Activated naive CD4-positive, alpha-beta T cell treated with anti-CD3 and anti-CD28 coated beads, Interleukin-2, amount 50 U/mL, for 72 hours (primary cell): ENCODE results near the gene DDIAS. TPM values are rescaled to one million over a fixed set of nuclear protein-coding genes. Genes with fewer than 3 reads are reported as not detected.
A peak's percentile ranks its signal among the peaks of the same experiment; 100 is the strongest.
"Not testable (repeated sequence)": the region's sequence is repeated elsewhere in the genome, so short reads cannot be mapped to it uniquely, and the experiment has no call there.

Source experiments
- ATAC-seq, 2 donors: fragments of 150-1000 bp; cut with Tn5 transposase; 2 replicates each; pipeline ENCODE4 v1.10.0; 2021; ENCODE audit warnings: mild to moderate bottlenecking in 2 of 2, moderate library complexity in 2 of 2
- DNase-seq, 2 donors: peaks; one replicate each; pipeline ENCODE4 v3.0.0; 2021 to 2022; ENCODE audit warnings: low spot score in 2 of 2
- H3K27ac Mint-ChIP-seq, 2 donors: one replicate each; pipeline ENCODE4 v1.8.0; 2022; ENCODE audit warnings: mild to moderate bottlenecking in 2 of 2, mixed read lengths in 2 of 2
- H3K36me3 Mint-ChIP-seq, 2 donors: one replicate each; pipeline ENCODE4 v1.8.0; 2022; ENCODE audit warnings: mixed read lengths in 2 of 2
- H3K9me3 Mint-ChIP-seq, 2 donors: one replicate each; pipeline ENCODE4 v1.8.0; 2022; ENCODE audit warnings: mixed read lengths in 2 of 2
- total RNA-seq, 2 donors: library from RNA; stranded (reverse); gene quantifications; one replicate each; pipeline ENCODE4 v1.2.3, GENCODE V29; 2022

The DDIAS gene
- 10 to 100 TPM; 16.2 to 21.4 TPM for total RNA-seq

- peak within 1 kb of the TSS; percentile 98 to 99 for H3K27ac Mint-ChIP-seq
- H3K9me3 Mint-ChIP-seq, result no peaks in the 10 kb centered on the region
- ATAC-seq, result peak; percentile 72 to 76
- DNase-seq, result peak; percentile 90
- H3K36me3 Mint-ChIP-seq, result peaks cover 10 to 23% of the 10 kb centered on the region in 2 donors
These were observed at the start of gene DDIAS for GRCh38 chr11:82901165-82901921. Gene DDIAS, plus strand, starts transcription at chr11:82901736. Its CDS starts 13,003 bp downstream, at chr11:82914739.

GRCh38 chr11:82854242-82854641, 47.3 kb upstream of the DDIAS start:
- ATAC-seq (no peak), DNase-seq (no peak)
- Mint-ChIP-seq H3K27ac (no peak overlapping the region), H3K9me3 (no peaks in the 10 kb centered on the region), H3K36me3 (peaks cover 0 to 10% of the 10 kb centered on the region in 2 donors)

- DNase-seq, H3K9me3 Mint-ChIP-seq, ATAC-seq, H3K27ac Mint-ChIP-seq: not testable (repeated sequence)
- peaks cover 0 to 10% of the 10 kb centered on the region in 2 donors for H3K36me3 Mint-ChIP-seq
These were observed 46.6 kb upstream of the DDIAS start for GRCh38 chr11:82854916-82855315.

GRCh38 chr11:82855616-82856015, 45.9 kb upstream of the DDIAS start:
- no peak for ATAC-seq
- Mint-ChIP-seq H3K9me3 (no peaks in the 10 kb centered on the region), H3K27ac (no peak overlapping the region), H3K36me3 (peaks cover 0 to 10% of the 10 kb centered on the region in 2 donors)
- DNase-seq, result no peak

- no peaks in the 10 kb centered on the region for H3K9me3 Mint-ChIP-seq
- H3K27ac Mint-ChIP-seq, result no peak overlapping the region
- DNase-seq (no peak), ATAC-seq (no peak)
- H3K36me3 Mint-ChIP-seq, result peaks cover 0 to 10% of the 10 kb centered on the region in 2 donors
These were observed 44.4 kb upstream of the DDIAS start for GRCh38 chr11:82857145-82857544.

- ATAC-seq, result no peak
- no peak overlapping the region for H3K27ac Mint-ChIP-seq
- no peak for DNase-seq
- H3K36me3 Mint-ChIP-seq, result peaks cover 0 to 10% of the 10 kb centered on the region in 2 donors
- H3K9me3 Mint-ChIP-seq, result no peaks in the 10 kb centered on the region
These were observed 43.4 kb upstream of the DDIAS start for GRCh38 chr11:82858133-82858532.

GRCh38 chr11:82858556-82859091, 42.9 kb upstream of the DDIAS start:
- Mint-ChIP-seq H3K36me3 (peaks cover 0 to 10% of the 10 kb centered on the region in 2 donors), H3K9me3 (no peaks in the 10 kb centered on the region), H3K27ac (no peak overlapping the region)
- ATAC-seq (no peak), DNase-seq (no peak)

GRCh38 chr11:82859750-82860149, 41.8 kb upstream of the DDIAS start:
- Mint-ChIP-seq H3K9me3 (no peaks in the 10 kb centered on the region), H3K27ac (no peak overlapping the region), H3K36me3 (peaks cover 0 to 5% of the 10 kb centered on the region in 2 donors)
- DNase-seq, result no peak
- ATAC-seq, result no peak

GRCh38 chr11:82862379-82862778, 39.2 kb upstream of the DDIAS start:
- no peak overlapping the region for H3K27ac Mint-ChIP-seq
- ATAC-seq, result no peak

GRCh38 chr11:82863209-82863608, 38.3 kb upstream of the DDIAS start:
- Mint-ChIP-seq H3K36me3 (no peaks in the 10 kb centered on the region), H3K9me3 (no peaks in the 10 kb centered on the region), H3K27ac (no peak overlapping the region)
- peak in 1 of 2 donors; percentile 34 for ATAC-seq
- DNase-seq, result no peak

More at GRCh38 chr11:82862379-82862778, 39.2 kb upstream of the DDIAS start:
- DNase-seq, result no peak
- no peaks in the 10 kb centered on the region for H3K36me3 Mint-ChIP-seq
- no peaks in the 10 kb centered on the region for H3K9me3 Mint-ChIP-seq

GRCh38 chr11:82864268-82864667, 37.3 kb upstream of the DDIAS start:
- DNase-seq, result peak in 1 of 2 donors; percentile 7
- ATAC-seq, result peak in 1 of 2 donors; percentile 38
- H3K27ac Mint-ChIP-seq, result no peak overlapping the region
- H3K9me3 Mint-ChIP-seq, result no peaks in the 10 kb centered on the region
- no peaks in the 10 kb centered on the region for H3K36me3 Mint-ChIP-seq

GRCh38 chr11:82865841-82866240, 35.7 kb upstream of the DDIAS start:
- Mint-ChIP-seq H3K27ac (no peak overlapping the region), H3K36me3 (no peaks in the 10 kb centered on the region), H3K9me3 (no peaks in the 10 kb centered on the region)
- no peak for ATAC-seq
- DNase-seq, result no peak

- ATAC-seq (peak; percentile 68 to 74), DNase-seq (peak in 1 of 2 donors; percentile 82)
- H3K27ac Mint-ChIP-seq, result no peak overlapping the region
- no peaks in the 10 kb centered on the region for H3K36me3 Mint-ChIP-seq
- no peaks in the 10 kb centered on the region for H3K9me3 Mint-ChIP-seq
These were observed 33.9 kb upstream of the DDIAS start for GRCh38 chr11:82867495-82868082.

GRCh38 chr11:82869657-82870056, 31.9 kb upstream of the DDIAS start:
- Mint-ChIP-seq H3K36me3 (no peaks in the 10 kb centered on the region), H3K27ac (no peak overlapping the region), H3K9me3 (no peaks in the 10 kb centered on the region)
- ATAC-seq (no peak), DNase-seq (no peak)

GRCh38 chr11:82871646-82872045, 29.9 kb upstream of the DDIAS start:
- peaks cover 0 to 11% of the 10 kb centered on the region in 2 donors for H3K36me3 Mint-ChIP-seq
- H3K27ac Mint-ChIP-seq, result no peak overlapping the region
- no peak for DNase-seq
- no peak for ATAC-seq
- peaks cover 3% of the 10 kb centered on the region in 2 donors for H3K9me3 Mint-ChIP-seq

GRCh38 chr11:82872377-82873150, 29.0 kb upstream of the DDIAS start:
- Mint-ChIP-seq H3K36me3 (peaks cover 0 to 11% of the 10 kb centered on the region in 2 donors), H3K27ac (peak overlapping the region in 1 of 2 donors; percentile 5)
- ATAC-seq, result no peak

GRCh38 chr11:82873919-82874333, 27.6 kb upstream of the DDIAS start:
- ATAC-seq (peak; percentile 13 to 73), DNase-seq (no peak)
- Mint-ChIP-seq H3K36me3 (peaks cover 5 to 24% of the 10 kb centered on the region in 2 donors), H3K27ac (peak overlapping the region in 1 of 2 donors; percentile 10), H3K9me3 (peaks cover 7 to 17% of the 10 kb centered on the region in 2 donors)

More at GRCh38 chr11:82872377-82873150, 29.0 kb upstream of the DDIAS start:
- peaks cover 3 to 8% of the 10 kb centered on the region in 2 donors for H3K9me3 Mint-ChIP-seq
- DNase-seq, result no peak
